Pons (tissue), 1 donor: ENCODE measurements around the gene PLD2.
"Not testable (repeated sequence)": the region's sequence is repeated elsewhere in the genome, so short reads cannot be mapped to it uniquely, and the experiment has no call there.

Experiments used
- DNase-seq: peaks from one replicate; pipeline ENCODE4 v3.0.0-alpha.2; 2016; ENCODE audit warnings: low spot score

The PLD2 gene

DNA sequence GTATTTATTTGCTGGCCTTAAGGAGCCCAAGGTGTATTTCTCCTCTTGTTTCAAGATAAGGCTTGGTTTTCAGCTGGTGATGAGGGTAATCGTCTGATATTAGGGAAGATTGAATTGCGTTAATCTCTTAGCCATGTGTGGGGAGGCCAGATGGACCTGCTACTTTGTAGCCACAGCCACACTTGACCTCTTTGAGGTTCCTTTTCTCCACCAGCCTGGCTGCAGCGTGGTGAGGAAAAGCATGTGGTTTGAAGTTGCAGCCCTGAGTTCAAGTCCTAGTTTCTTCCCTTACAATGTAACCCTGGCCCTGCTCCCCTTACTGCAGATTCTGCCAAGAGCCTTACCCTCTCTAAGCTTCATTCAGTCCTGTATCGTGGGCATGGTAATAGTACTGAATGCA lies 29.3 kb downstream of the PLD2 start:
- no peak for DNase-seq

GRCh38 chr17:4837471-4838308 lies 30.7 kb downstream of the PLD2 start:
- DNase-seq: peak; percentile 84

DNA sequence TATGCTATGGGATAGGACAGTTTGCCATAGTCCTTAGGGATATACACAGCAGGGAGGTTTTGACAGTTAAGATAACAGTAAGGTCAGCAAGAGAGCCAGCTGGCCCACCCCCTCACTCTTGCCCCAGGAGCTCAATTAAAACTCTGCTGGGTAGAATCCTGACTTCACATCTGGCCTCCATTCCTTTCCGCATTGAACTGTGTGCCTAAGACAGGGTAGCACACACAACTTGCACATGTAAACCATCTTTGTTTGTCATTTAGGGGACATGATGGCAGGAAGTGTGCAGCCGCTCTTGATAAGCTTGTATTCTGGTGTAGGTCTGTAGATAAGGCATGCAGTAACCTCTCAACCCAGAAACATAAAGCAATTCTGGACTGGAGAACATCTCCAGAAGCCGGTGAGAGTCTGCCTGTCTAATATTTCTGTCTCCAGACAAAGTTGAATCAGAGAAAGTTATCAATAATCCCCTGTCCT lies 31.4 kb downstream of the PLD2 start:
- no peak for DNase-seq

DNA sequence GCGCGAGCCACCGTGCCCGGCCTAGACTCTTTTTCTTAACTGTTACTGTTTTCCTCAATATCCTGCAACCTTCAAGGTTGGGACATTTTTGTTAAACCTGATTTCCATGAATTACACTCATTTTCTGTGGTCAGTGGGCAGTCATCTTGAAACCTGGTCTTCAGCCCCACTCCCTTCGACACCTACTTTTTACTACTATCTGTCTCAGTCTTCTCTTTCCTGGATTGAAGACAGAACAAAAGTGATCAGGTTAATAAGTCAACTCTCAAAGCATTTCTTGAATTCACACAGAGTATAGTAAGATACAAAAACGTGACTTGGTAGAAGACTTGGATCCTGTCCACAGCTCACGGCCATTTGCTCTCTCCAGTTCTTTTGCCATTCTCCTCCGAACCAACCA lies 32.3 kb downstream of the PLD2 start:
- no peak for DNase-seq

GRCh38 chr17:4839965-4840892 lies 33.3 kb downstream of the PLD2 start:
- DNase-seq: no peak

DNA sequence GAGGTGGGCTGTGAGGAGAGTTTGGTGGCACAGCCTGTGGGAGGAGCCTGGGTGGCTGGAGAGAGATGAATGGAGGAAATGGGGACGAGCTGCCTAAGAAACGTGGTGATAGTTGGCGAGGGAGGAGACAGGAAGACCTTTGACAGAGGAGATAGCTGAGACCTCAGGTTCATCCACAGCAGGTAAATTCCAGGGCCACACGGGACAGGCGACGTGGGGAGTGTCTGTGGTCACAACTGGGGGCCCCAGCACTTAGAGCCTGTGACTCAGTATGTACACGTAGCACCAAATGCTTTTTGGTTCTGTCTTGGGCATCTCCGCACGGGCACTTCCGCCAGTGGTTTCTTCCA lies 33.9 kb downstream of the PLD2 start:
- DNase-seq: no peak

DNA sequence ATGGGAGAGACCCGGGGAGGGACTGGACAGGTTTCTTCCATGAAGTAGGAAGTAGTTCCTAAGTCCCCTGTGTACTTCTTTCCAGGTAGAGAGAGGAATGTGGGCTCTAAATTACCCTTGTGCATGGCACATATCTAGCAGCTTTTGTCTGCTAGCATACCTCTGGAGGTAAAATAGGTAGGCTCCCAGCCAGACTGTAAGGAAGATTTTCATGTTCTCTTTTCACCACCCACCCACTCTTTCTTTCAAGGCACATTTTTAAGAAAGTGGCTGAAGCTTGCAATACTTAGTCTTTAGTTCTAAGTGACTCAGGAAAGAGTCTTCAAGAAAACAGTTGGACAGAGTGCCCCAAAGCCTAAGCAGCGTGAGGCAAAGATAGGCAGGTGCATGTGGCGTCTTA lies 35.4 kb downstream of the PLD2 start:
- no peak for DNase-seq

DNA sequence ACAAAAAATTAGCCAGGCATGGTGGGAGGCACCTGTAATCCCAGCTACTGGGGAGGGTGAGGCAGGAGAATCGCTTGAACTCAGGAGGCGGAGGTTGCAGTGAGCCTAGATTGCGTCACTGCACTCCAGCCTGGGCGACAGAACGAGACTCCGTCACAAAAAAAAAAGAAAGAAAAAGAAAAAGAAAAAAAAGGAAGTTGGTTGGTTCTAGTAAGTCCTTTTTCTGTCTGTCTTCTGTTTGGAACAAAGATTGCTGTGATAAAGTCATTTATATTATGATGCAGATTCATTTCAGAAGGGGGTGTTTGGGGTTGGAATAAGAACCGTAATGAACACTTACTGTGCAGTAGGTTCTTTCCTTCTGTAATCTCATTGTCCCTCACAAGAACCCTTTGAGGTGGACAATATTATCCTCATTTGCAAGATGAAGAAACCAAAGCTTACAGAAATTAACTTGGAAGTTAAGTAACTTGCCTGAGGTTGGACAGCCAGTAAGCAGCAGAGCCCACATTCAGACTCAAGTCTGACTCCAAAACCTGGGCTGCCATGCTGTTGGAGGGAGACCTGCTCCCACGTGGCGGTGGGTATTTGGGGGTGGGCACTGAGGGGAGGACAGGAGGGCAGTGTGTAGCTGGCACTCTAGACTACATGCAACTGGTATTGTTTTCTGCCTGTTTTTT lies 36.5 kb downstream of the PLD2 start:
- DNase-seq: no peak

- peak; percentile 66 for DNase-seq
Observed at GRCh38 chr17:4845118-4845517, 38.2 kb downstream of the PLD2 start.

- DNase-seq: no peak
Observed at GRCh38 chr17:4846635-4847390, 39.9 kb downstream of the PLD2 start.

DNA sequence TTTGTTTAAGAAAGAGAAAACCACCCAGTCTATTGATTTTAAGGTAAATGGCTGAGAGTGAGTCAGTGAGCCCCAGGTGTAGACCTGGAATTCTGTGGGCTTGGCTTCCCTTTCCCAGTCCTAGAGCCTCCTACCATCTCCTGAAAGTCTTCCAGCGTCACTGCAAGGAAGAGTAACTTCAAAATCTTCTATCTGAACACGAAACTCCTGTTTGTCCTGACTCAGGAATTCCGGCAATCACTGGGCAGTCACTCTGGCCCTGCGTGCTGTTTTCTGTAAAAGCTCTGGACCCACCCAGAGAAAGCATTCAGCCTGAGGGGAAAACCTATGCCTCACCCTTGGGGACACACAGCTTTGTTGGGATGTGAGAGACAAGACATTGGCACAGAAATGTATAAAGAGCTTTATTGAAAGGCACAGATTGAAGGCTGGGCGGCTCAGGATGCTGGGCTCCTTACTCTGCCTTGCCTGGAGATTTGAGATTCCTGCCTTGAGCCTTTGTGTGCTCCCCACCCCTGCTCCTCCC lies 42.1 kb downstream of the PLD2 start:
- DNase-seq: no peak

GRCh38 chr17:4850246-4850645 lies 43.3 kb downstream of the PLD2 start:
- DNase-seq: no peak

GRCh38 chr17:4851084-4851483 lies 44.1 kb downstream of the PLD2 start:
- no peak for DNase-seq

GRCh38 chr17:4852567-4853207 lies 45.7 kb downstream of the PLD2 start:
- no peak for DNase-seq

DNA sequence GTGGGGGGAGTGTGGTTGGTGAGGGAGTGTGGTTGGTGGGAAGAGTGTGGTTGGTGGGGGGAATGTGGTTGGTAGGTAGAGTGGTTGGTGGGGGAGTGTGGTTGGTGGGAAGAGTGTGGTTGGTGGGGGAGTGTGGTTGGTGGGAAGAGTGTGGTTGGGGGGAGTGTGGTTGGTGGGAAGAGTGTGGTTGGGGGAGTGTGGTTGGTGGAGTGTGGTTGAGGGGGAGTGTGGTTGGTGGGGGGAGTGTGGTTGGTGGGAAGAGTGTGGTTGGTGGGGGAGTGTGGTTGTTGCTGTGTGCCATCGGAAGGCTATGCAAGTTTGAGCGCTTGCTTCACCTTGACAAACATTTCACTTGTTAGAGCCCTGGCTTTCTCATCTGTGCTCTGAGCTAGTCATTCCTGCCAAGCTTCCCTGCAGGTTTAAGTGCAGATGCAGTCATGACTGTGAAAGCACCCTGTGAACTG lies 46.3 kb downstream of the PLD2 start:
- no peak for DNase-seq

GRCh38 chr17:4854111-4854681 lies 47.2 kb downstream of the PLD2 start:
- no peak for DNase-seq

GRCh38 chr17:4856271-4856936 lies 49.5 kb downstream of the PLD2 start:
- DNase-seq: no peak

DNA sequence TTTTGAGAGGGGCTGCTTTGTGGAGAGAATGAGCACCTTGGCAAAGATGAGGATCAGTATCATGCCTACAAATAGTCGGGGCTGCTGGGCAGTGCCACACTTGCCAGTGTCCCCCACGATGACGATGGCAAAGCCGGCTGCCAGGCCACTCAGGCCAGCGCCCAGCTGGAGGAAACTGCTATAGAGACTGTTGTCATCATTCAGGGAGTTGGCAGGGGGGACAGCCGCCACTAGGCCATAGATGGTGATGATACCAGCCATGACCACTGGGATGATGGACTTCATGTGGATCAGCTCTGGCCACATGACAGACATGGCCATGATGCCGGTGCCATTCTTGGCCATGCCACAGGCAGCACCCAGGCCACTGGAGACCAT lies 50.0 kb downstream of the PLD2 start:
- peak; percentile 75 for DNase-seq

DNA sequence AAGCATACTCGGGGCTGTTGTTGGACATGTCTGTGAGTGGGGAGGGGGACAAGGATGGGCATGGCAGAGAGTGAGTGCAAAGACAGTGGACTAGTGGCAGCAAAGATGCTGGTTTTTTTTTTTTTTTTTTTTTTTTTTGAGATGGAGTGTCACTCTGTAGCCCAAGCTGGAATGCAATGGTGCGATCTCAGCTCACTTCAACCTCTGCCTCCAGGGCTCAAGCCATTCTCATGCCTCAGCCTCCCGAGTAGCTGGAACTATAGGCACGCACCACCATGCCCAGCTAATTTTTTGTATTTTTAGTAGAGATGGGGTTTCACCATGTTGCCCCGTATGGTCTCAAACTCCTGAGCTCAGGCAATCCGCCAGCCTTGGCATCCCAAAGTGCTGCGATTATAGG lies 50.4 kb downstream of the PLD2 start:
- DNase-seq: not testable (repeated sequence)
